Esophagus muscularis mucosa (tissue), 2 donors: ENCODE measurements around the gene CPNE6.
"Not testable (repeated sequence)": the region's sequence is repeated elsewhere in the genome, so short reads cannot be mapped to it uniquely, and the experiment has no call there.

Experiments used
- POLR2A ChIP-seq: fragments of 450-650 bp; IDR thresholded peaks from one replicate; pipeline ENCODE4 v1.6.1; 2017; ENCODE audit warnings: antibody characterized with exemption, moderate library complexity, mild to moderate bottlenecking, low read depth
- POLR2AphosphoS5 ChIP-seq, 2 donors: sonication (generic); formaldehyde crosslinking; IDR thresholded peaks; one replicate each; pipeline ENCODE4 v1.6.1; 2017; ENCODE audit warnings: antibody characterized with exemption in 2 of 2

DNA sequence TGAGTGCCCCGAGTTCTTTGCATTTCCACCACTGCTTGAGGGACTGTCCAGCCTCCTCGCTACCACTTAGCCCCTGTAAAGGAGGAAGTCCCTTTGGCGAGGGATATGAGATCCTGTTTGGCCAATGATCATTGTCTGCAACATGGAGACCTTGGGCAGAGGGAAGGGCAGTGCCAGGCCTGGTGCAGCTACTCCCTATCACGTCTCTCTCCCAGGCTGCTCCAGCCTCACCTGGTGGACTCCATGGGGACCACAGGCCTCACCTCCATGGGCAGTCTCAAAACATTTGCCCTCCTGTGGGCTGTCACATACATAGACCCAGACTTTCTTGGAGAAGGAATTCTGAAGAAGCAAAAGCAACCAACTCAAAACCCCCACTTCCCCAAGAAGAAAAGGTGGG is 35.6 kb upstream of the CPNE6 start:
- not testable (repeated sequence) for TF ChIP-seq POLR2AphosphoS5 (IDR thresholded peaks at IDR 0.05); POLR2A
